ENCODE results near the gene POLE2.
"Not testable (repeated sequence)": the region's sequence is repeated elsewhere in the genome, so short reads cannot be mapped to it uniquely, and the experiment has no call there.

Gene POLE2, protein sequence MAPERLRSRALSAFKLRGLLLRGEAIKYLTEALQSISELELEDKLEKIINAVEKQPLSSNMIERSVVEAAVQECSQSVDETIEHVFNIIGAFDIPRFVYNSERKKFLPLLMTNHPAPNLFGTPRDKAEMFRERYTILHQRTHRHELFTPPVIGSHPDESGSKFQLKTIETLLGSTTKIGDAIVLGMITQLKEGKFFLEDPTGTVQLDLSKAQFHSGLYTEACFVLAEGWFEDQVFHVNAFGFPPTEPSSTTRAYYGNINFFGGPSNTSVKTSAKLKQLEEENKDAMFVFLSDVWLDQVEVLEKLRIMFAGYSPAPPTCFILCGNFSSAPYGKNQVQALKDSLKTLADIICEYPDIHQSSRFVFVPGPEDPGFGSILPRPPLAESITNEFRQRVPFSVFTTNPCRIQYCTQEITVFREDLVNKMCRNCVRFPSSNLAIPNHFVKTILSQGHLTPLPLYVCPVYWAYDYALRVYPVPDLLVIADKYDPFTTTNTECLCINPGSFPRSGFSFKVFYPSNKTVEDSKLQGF

DNA sequence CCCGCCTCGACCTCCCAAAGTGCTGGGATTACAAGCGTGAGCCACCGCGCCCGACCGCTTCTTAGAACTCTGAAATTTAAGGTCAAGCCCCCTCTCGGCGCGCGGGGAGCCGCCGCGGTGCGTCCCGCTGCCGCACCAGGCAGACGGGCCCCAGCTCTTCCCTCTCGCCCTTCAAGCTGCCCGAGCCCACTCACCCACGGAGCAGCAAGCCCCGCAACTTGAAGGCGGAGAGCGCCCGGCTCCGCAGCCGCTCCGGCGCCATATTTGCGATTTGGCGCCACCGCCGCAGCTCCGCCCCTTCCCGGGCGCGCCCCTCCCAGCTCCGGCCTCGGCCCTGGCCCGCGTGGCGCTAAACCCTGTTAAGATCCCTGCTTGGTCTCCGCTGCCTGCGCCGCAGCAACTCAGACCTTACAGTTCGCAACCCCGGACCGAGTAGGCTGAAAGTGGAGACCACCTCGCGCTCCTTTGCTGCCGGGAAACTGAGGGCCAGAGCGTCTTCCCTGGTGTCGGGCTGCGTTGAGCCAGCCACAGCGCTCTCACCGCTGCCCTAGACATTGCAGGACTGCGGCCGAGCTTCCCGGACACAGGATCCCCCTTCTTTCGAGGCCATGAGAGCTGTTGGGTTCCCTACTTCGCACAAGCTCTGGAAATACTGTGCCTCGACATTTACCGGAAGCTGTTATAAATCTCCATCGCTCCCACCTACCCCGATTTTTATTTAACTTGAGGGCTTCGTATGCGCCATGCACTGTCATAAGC, at the start of gene POLE2:
Gene POLE2, minus strand, starts transcription at position 273 of the 759 bp plus-strand sequence. Its CDS starts 11 bp downstream, at position 262.
- DNase-seq (ENCODE audit: low spot score) = peak; percentile 46

DNA sequence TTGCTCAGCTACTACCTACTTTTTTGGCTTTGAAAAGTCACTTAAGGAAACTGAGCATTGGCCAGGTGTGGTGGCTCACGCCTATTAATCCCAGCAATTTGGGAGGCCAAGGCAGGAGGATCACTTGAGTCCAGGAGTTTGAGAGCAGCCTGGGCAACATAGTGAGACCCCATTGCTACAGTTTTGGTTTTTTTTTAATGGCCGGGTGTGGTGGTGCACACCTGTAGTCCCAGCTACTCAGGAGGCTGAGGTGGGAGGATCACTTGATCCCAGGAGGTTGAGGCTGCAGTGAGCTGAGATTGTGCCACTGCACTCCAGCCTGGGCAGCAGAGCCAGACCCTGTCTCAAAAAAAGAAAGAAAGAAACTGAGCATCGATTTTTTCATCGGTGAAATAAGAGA, 47.7 kb upstream of the POLE2 start:
- not testable (repeated sequence) for DNase-seq (ENCODE audit: low spot score)

DNA sequence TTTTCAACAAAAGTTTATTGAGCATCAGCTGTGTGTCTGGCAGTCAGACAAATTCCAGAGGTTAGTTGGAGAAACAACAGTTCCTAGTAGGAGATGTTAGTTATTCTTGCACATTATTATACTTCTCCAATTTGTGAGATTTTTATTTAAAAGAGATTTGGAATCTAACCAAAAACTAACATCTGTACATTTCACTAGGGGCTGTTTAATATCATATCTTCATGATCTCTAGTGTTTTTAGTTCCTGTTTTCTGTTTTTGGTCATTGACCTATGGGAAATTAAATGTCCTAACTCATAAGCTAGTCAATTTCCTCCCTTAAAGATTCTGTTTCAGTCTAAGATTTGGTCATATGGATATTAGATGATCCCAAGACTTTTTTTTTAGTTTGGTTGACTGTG, 45.8 kb upstream of the POLE2 start:
- DNase-seq (ENCODE audit: low spot score) = no peak

DNA sequence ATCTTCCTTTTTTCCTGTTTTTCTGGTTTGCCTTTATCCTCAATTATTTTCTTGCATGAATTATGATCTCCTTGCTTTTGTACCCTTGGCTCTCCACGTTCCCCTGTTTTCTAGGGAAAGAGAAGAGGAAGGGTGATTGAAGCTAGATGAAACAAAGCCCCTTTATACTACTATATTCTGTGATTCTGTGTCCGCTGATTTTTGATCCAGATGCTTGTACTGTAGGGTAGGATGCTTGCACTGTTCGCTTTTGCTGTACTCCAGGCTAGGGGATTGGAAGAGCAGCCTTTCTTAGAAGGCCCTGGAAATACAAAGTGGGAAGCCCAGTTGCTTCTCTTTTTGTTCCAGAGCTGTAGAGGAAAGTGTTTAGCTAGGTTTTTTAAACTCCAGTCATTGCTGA, 44.9 kb upstream of the POLE2 start:
- DNase-seq (ENCODE audit: low spot score) = peak; percentile 87

DNA sequence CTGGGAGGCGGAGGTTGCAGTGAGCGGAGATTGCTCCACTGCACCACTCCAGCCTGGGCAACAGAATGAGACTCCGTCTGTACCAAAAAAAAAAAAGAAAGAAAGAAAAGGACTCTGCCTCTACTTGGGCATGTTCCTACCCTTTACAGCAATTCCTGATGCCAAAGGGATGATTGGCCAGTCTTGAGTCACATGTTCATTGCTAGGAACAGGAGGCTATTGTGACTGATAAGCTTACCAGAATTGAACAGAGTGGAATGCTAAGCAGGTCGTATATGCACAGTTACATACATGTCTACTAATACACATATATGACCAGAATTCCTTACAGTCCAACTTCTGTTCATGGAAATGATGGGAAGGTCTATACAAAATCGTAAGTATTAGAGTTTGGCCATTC, 39.2 kb upstream of the POLE2 start:
- peak; percentile 23 for DNase-seq (ENCODE audit: low spot score)

DNA sequence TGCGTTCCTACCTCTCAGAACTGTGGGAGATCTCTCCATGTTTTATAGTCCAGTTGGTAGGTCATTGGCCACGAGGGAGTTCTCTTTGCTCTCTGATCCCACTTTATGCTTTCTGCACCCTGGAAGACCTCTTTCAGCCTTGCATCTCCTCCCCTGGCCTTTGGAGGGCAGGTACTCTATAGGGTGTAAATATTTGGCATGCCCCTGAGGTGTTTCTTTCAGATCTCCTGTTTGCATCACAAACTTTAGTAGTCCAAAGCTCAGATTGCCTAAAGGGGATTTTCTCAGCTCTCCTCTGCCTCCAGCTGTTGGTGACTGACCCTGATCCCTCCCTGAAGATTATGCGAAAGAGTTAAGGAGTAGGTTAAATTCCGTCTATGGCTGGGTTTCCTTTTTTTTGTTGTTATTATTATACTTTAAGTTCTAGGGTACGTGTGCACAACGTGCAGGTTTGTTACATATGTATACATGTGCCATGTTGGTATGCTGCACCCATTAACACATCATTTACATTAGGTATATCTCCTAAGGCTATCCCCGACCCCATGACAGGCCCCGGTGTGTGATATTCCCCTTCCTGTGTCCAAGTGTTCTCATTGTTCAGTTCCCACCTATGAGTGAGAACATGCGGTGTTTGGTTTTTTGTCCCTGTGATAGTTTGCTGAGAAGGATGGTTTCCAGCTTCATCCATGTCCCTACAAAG, 33.9 kb upstream of the POLE2 start:
- not testable (repeated sequence) for DNase-seq (ENCODE audit: low spot score)

DNA sequence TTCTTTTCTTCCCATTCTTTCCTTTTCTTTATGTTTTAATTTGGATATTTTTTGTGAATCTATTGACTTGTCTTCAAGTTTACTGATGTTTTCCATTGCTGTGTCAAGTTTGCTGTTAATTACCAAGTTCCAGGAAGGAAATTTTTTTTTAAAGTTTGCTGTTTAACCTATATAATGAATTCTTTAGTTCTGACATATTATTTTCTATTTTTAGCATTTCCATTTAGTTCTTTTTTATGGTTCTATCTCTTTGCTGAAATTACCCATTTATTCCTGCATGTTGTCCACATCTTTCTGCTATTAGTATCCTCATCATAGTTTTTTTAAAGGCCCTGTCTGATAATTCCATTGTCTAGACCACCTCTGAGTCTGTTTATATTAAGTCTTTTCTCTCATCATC, 32.7 kb upstream of the POLE2 start:
- no peak for DNase-seq (ENCODE audit: low spot score)

DNA sequence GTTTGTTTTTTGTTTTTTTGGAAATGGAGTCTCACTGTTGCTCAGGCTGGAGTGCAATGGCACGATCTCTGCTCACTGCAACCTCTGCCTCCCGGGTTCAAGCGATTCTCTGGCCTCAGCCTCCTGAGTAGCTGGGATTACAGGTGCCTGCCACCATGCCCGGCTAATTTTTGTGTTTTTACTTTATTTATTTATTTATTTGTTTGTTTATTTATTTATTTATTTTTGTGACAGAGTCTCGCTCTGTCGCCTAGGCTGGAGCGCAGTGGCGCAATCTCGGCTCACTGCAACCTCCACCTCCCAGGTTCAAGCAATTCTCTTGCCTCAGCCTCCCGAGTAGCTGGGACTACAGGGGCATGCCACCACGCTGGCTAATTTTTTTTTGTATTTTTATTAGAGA, 23.0 kb upstream of the POLE2 start:
- not testable (repeated sequence) for DNase-seq (ENCODE audit: low spot score)

DNA sequence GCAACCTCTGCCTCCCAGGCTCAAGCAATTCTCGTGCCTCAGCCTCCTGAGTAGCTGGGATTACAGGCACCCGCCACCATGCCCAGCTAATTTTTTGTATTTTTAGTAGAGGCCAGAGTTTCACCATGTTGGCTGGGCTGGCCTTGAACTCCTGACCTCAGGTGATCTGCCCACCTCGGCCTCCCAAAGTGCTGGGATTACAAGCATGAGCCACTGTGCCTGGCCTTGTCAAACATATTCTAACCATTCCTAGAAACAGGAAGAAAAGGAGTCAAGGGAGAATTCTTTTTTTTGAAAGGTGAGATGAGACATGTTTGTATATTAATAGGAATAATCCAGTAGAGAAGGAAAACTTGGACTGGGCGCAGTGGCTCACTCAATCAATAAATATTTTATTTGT, 16.5 kb upstream of the POLE2 start:
- not testable (repeated sequence) for DNase-seq (ENCODE audit: low spot score)

DNA sequence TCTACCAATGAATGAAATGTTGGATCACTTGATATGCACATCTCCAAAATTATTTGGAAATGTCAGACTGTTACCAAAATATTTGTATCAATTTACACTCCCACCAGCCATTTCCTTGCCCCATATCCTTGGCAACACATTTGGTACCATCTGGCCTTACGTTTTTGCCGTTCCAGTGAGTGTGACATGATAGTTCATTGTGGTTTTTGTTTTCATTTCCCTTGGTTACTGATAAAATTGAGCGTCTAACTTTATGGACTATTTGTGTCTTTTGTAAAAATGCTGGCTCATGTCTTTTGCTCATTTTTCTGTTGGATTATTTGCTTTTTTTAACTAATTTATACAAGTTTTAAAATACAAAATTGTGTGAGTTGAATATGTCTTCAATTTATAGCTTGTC, 16.0 kb upstream of the POLE2 start:
- no peak for DNase-seq (ENCODE audit: low spot score)

DNA sequence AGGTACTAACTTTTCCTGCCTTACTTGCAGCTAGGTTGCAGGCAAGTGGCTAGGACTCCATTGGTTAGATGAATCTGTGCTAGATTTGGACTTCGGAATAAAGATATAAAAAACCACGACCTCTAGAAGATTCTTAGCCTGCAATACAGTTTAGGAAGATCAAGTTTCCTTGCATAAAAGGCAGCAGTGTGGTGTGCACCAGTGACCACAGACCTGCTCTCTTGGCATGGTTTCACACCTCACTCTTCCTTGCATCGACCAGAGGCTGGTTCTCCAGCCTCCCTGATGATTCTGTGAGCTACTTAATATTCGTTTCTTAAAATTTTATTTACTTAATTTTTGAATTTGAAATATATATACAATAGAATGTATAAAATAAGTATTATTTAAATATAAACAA, 14.7 kb upstream of the POLE2 start:
- no peak for DNase-seq (ENCODE audit: low spot score)

DNA sequence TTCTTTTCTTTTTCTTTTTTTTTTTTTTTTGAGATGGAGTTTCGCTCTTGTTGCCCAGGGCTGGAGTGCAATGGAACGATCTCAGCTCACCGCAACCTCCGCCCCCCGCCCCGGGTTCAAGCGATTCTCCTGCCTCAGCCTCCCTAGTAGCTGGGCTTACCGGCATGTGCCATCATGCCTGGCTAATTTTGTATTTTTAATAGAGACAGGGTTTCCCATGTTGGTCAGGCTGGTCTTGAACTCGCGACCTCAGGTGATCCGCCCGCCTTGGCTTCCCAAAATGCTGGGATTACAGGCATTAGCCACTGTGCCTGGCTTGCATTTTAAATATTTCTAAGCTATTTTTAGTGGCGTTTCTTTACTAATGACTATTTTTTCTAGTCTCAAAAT, 5.7 kb upstream of the POLE2 start:
- not testable (repeated sequence) for DNase-seq (ENCODE audit: low spot score)

DNA sequence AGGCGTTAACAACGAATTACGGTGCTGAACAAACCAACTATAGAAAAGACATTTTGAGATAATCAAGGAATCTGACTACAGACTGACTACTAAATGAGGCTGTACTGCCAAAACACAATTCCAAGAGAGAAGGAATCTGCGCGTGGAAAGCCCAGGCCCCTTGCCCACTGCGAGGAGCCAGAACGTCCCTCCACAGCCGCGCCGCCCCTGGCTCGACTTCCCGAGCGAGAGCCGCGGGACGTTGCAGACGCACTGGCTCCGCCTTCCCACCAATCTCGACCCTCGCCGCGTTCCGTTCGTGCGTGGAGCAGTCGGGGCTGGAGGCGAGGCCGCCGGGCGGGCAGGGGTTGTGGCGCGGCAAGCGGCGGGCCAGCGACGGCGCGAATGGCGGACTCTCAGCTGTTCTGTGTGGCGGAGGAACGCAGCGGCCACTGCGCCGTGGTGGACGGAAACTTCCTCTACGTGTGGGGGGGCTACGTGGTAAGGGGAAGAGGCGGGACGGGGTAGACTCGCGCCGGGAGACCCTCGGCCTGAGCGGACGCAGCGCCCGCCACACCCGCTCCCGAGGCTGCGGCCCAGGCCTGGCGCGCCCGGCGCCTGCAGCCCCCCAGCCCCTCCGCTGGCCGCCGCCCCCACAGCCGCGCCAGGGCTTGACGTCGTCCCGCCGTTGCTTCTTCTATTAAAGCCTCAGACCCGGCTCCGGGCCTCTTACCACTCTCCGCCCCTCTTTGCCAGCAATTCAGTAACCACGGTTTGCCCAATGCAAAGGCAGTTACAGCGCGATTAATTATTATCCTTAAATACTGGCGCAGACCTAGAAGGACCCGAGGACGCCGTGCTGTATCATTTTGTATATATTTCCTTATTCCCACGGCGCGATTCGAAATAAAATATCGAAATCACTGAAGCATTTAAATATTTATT, 5.1 kb upstream of the POLE2 start, which contains the start of gene KLHDC1:
Gene KLHDC1, plus strand, starts transcription at position 310 of the 924 bp plus-strand sequence. Its CDS starts 75 bp downstream, at position 385.
- DNase-seq (ENCODE audit: low spot score) = peak; percentile 72

DNA sequence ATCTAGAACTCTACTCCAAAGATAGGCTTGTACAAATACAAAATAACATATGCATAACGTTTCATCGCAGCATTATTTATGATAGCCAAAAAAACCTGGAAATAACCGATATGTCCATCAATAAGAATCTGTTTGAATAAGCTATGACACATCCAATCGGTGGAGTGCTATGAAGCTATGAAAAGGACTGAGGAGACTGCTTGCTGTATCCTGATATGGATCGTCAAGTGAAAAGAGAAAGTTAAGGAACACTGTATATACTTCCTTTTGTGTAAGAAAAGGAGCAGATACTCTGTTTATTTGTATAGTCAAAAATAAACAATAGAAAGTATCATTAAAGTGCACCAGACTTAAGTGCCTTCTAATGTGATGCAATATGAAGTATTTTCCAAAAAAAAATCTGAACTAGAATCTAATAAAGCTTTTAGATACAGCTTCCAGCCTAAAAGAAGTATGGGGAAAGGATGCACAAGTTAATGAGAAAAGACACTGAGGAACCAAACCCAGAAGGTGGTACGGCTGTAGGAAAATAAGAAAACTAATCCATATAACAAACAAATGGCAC, 4.3 kb upstream of the POLE2 start:
- peak; percentile 17 for DNase-seq (ENCODE audit: low spot score)

DNA sequence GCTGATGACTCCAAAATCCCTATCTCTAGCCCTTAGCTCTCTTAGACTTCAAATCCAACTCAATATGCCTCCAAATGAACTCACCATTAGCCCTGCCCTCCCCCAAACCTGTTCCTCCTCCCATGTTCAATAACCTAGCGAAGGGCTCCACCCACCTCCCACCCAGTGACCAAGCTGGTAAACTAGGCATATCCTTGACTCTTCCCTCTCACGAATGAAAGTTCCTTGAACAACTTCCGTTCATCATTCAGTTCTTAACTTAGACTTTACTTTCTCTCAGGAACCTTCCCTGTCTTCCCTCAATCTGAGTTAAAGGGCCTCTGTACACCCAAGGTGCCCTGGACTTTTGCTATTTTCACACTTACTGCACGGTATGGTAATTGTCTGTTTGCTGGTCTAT, 3.0 kb upstream of the POLE2 start:
- DNase-seq (ENCODE audit: low spot score) = no peak

DNA sequence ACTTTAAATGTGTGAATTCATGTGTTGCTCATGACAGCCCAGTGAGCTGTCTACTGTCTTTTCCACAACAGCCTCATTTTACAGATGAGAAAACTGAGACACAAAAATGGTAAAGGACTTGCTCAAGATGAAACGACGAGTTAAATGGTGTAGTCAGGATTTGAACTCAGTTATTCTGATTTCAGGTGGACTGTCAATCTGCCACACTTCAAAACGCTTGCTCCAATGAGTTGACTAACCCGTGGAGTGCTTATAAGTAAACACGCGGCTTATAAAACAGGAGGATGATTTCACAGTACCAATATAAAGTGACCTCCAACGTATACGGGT, 652 bp upstream of the POLE2 start:
- no peak for DNase-seq (ENCODE audit: low spot score)

DNA sequence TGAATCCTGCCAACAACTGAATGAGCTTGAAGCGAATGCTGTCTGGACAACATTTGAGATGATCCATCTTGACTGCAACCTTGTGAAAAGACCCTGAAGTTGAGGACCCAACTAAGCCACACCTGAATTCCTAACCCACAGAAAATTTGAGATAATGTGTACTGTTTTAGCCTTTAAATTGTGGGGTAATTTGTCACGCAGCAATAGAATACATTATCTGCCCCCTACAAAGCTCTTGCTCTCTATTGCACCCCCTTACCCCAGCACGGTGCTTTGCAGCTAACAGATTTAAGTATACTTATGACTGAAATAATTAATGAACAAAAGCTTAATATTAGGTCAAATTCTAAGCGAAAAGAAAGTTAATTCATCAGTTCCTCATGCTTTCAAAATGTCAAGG, 1.6 kb downstream of the POLE2 start:
- DNase-seq (ENCODE audit: low spot score) = no peak

DNA sequence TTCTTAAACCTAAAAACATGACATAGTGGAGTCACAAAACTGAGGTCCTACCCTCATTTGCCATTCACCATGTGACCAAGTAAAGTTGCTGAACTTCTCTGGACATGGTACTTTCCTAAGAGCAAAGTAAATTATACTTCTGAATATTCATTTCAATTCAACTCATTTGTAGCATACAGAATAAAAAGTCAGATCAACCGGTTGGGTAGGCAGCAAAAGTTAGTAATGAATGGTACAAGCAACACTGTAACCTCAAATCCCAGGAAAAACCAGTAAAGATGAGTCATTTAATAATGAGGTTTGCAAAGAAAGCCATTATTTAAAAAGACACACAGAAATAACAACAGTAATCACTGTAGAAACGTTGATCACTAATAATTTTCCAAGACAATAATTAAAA, 8.7 kb downstream of the POLE2 start:
- DNase-seq (ENCODE audit: low spot score) = no peak

DNA sequence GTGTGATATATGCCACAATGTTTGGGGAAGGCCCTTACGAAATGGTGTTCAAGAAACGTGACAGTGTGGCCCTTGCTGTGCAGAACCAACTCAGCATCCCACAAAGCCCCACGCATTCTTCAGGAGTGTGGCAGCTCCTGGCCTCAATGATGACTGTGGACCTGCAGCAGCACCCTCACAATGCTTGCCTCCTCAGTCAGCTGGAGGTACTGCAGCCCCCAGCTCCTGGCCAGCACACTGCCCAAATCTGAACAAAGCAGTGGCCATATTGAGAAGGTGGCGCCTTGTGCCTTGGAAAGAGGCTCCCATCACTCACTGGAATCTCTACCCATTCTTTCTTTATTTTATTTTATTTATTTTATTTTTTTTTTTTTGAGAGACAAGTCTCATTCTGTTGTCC, 10.4 kb downstream of the POLE2 start:
- DNase-seq (ENCODE audit: low spot score) = no peak

DNA sequence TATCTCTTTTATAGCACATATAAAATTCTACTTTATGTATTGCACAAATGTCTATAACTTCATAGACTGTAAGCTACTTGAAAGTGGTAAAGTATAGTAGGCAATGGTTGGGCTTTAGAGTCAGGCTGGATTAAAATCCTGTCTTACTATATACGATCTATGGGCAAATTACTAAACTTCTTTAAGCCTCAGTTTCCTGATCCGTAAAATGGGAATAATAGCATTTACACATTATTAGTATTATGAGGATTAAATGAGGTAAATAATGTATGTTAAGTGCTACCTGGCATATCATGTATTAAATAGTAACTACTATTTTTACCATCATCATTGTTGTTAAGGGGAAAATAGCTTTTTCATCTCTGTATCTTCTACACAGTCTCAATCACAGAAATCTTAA, 14.4 kb downstream of the POLE2 start:
- DNase-seq (ENCODE audit: low spot score) = no peak

DNA sequence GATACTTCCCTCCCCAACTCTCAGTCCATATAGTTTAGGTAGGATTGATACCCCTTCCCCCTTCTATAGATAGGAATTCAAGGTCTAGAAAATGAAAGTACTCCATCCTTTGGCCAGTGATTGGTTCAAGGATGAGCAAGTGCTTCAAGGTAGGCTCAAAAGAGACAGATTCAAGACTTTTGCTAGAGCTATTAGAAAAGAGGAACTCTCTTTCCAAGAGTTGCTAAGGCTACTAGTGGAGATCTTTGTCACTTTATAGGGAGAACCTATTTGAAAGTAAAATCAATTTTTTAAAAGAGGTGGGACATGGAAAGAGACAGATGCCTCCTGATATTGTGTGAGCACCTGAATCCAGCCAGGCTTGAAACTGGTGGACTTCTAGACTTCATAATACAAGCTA, 17.5 kb downstream of the POLE2 start:
- DNase-seq (ENCODE audit: low spot score) = no peak
